ENCODE measurements around the gene CBR3.

Gene CBR3

DNA sequence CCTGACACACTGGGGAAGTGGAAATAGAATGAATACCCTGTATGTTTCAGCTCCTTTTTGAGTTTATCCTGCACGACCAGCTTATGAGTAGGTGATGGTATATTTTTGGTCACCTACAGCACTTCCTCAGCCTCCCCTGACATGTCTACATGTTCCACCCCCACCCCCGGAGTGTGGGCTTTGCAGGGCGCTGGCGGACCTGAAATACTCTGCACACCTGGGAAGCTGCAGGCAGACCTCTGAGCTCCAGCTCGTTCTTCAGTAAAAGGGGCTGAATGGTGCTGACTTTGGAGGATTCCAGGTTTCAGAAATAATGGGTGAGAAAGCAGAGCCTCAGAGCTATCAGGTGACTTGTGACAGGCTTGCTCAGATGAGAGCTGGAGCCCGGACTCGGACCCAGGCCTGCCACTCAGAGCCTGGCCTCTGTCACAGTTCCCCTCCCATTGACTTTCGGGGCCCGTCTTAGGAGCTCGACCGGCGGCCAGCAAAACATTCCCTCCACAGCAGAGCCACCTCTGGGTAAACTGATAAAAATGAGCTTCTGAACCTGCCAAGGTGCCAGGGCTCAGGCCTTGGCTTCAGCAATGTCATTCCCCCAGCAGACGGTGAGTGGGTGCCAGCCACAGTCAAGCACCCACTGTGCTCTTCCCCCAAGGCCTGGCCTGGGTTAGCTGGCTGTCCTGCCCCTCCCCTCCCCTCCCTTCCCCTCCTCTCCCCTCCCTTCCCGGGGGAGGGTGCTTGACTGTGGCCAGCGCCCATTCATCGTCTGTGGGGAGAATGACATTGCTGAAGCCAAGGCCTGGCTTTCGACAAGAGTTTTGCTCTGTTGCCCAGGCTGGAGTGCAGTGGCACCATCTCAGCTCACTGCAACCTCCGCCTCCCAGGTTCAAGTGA is 51.9 kb downstream of the CBR3 start:
- DNase-seq: no peak

DNA sequence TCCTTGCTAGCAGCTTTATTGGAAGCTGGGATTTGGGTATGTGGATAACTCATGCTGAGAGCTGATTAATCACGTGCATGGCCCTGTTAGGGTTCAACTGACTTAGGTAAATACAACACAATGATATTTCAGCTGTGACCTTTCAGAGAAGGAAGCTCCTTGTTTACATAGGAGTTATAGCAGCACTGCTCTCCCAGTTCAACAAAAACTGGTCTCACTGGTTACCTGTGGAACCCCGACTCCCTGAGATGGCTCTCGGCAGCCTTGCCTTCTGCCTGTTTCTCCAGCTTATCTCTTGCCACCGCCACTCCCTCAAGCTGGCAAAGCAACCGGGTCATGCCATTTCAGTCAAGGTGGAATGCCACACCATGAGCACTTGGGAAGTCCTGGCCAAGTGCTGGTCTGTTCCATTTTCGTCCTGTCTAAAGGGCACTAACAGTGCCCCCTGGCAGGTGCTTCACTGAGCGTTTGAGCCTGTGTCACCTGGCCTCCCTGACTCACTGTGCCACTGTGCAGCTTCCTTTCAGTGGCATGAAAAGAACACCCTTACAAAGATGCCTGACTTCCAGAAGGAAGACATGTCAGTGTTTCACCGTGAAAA is 53.3 kb downstream of the CBR3 start:
- DNase-seq: no peak

DNA sequence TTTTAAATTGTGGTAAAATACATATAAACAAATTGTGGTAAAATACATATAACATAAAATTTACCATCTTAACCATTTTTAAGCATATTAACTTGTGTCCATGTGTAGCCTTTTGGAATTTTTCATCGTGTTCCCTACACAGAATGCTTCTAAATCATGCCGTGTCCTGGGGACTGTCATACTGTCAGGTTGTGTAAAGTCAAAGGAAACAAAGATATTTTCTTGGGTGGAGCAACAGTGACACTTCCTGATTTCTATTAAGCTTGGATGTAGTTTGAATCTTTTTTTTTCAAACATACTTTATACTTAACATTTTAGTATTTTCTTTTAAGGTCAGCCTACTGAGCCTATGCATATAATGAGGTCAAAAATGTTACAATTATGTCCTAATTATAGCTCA is 54.1 kb downstream of the CBR3 start:
- no peak for DNase-seq

DNA sequence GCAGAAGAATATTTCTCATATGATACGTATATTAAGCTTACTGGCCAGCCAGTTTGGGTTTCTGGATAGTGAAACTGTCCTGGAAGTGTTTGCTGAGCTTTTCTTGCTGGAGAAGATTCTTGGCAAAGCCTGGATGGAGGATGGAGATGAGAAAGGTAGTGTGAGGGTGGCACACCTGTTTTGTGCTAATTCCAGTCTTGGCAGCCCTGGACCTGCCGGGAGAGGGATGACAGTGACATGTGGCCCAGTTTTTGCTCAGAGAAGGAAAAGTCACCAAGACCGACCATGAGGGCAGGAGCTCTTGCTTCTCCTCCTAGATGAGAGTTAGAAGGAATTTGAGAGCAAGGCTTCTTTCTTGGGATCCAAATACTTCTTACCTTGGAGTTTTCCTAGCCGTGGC is 55.9 kb downstream of the CBR3 start:
- no peak for DNase-seq

DNA sequence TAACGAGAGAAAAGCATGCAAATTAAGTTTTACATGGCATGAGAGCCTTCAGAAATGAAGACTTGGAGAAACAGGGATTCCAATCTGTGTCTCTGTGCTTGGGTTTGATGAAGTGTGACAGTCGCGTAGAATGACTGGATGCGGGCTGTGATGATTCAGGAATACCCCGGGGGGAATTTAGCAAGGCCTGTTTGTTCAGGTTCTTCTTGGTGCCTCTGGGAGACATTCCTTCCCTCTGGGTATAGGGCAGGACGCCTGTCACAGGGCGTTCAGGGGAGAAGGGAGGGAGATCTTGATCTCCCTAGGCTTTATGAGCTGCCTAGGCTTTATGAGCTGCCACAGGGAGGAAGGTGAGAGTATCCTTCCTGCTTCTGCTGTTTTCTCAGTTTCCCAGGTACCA is 58.3 kb downstream of the CBR3 start:
- no peak for DNase-seq

DNA sequence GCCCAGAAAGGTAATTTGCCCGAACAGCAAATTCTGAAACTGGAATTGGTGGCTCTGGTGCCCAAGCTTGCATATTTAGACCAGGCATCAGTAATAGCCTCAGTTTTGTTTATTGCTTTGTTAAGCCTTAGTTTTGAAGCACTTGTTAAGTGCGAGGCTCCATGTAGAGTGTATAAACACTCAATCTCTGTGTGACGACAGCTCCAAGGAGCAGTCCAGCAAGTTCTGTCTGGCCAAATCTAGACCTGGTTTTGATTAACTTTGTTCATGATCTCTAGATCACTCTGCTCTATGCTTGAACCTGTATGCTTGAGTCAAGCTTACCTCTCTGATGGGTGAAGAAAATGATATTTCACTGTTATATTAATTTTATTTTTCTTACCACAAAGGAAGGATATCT is 59.1 kb downstream of the CBR3 start:
- DNase-seq: no peak

DNA sequence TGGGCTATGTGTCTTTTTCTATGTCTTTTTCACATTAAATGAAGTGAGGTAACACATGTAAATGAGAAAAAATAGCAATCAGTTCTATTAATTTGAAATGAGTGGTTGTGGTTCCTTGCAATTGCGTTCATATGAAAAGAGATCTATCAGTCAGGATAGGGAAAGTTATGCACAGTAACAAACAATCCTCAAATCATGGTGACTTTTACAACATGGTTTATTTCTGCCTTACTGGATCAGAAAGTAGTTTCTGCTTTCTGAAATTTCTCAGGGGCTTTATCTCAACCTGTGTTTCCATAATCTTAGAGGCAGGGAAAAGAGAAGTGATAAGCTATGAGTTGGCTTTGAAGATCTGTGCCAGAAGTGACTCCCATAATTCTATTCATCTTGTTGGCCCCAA is 60.7 kb downstream of the CBR3 start:
- DNase-seq: no peak

All from NCI-H524 treated with DMSO at 0.1 percent for 48 hours (cell line).